KBM-7 (cell line): Measurements from ENCODE around the gene MOK.
"Not testable (repeated sequence)": the region's sequence is repeated elsewhere in the genome, so short reads cannot be mapped to it uniquely, and the experiment has no call there.

Source experiments
- DNase-seq: peaks from one replicate; pipeline ENCODE4 v3.0.0-alpha.2; 2015
- in situ Hi-C: fragments of 300-500 bp; cut with MboI; formaldehyde crosslinking; loops from 2 replicates; pipeline ENCODE4 v1.14.3; 2020; ENCODE audit warnings: low sequenced_read_pairs, low pct_unique_long_range_greater_than_20kb, mixed read lengths

Gene MOK

GRCh38 chr14:102304611-102305506 is at the start of gene MOK:
TSS of gene MOK (minus strand) at chr14:102305164. CDS start at chr14:102304968, 196 bp downstream.
- in situ Hi-C loops, result no loop called here
- DNase-seq, result peak; percentile 98

- in situ Hi-C loops, result no loop called here
- no peak for DNase-seq
These were observed 48.2 kb upstream of the MOK start for GRCh38 chr14:102353126-102353619.

GRCh38 chr14:102352213-102352612 is 47.2 kb upstream of the MOK start:
- in situ Hi-C loops, result no loop called here
- DNase-seq, result no peak

- DNase-seq, in situ Hi-C loops: not testable (repeated sequence)
These were observed 46.6 kb upstream of the MOK start for GRCh38 chr14:102351593-102351992.

- no peak for DNase-seq
- in situ Hi-C loops, result no loop called here
These were observed 46.1 kb upstream of the MOK start for GRCh38 chr14:102351023-102351422.

- in situ Hi-C loops, result no loop called here
- DNase-seq, result no peak
These were observed 43.4 kb upstream of the MOK start for GRCh38 chr14:102348376-102348775.

GRCh38 chr14:102346645-102347044 is 41.7 kb upstream of the MOK start:
- DNase-seq, result no peak
- in situ Hi-C loops, result no loop called here

GRCh38 chr14:102345232-102345631 is 40.3 kb upstream of the MOK start:
- in situ Hi-C loops, result no loop called here
- DNase-seq, result no peak

- in situ Hi-C loops, result no loop called here
- DNase-seq, result no peak
These were observed 39.5 kb upstream of the MOK start for GRCh38 chr14:102344485-102344884.

GRCh38 chr14:102344084-102344483 is 39.1 kb upstream of the MOK start:
- no peak for DNase-seq
- in situ Hi-C loops, result no loop called here

- in situ Hi-C loops, result no loop called here
- no peak for DNase-seq
These were observed 37.3 kb upstream of the MOK start for GRCh38 chr14:102342238-102342637.

- in situ Hi-C loops, result no loop called here
These were observed 36.6 kb upstream of the MOK start for GRCh38 chr14:102341566-102341965.

GRCh38 chr14:102338724-102339123 is 33.8 kb upstream of the MOK start:
- in situ Hi-C loops, result no loop called here
- no peak for DNase-seq

More at GRCh38 chr14:102341566-102341965, 36.6 kb upstream of the MOK start:
- DNase-seq, result no peak

GRCh38 chr14:102335163-102335562 is 30.2 kb upstream of the MOK start:
- DNase-seq, result no peak
- in situ Hi-C loops, result no loop called here

GRCh38 chr14:102333795-102334705 is 29.1 kb upstream of the MOK start:
- in situ Hi-C loops, result no loop called here
- no peak for DNase-seq

GRCh38 chr14:102333390-102333789 is 28.4 kb upstream of the MOK start:
- in situ Hi-C loops, result no loop called here
- no peak for DNase-seq

- in situ Hi-C loops, result no loop called here
These were observed 25.8 kb upstream of the MOK start for GRCh38 chr14:102330806-102331205.

GRCh38 chr14:102329381-102329780 is 24.4 kb upstream of the MOK start:
- in situ Hi-C loops, DNase-seq: not testable (repeated sequence)

More at GRCh38 chr14:102330806-102331205, 25.8 kb upstream of the MOK start:
- DNase-seq, result no peak

- in situ Hi-C loops, result no loop called here
- DNase-seq, result no peak
These were observed 21.6 kb upstream of the MOK start for GRCh38 chr14:102326583-102326982.
